HG02642 (cell line): Measurements from ENCODE around the gene CRYBG2.
"Not testable (repeated sequence)": the region's sequence is repeated elsewhere in the genome, so short reads cannot be mapped to it uniquely, and the experiment has no call there.

ENCODE experiments used
- ATAC-seq: cut with Tn5 transposase; IDR thresholded peaks from one replicate; pipeline ENCODE4 v1.9.1; 2021; ENCODE audit warnings: mild to moderate bottlenecking; ENCODE audit not compliant: unreplicated experiment, poor library complexity

Gene CRYBG2, protein sequence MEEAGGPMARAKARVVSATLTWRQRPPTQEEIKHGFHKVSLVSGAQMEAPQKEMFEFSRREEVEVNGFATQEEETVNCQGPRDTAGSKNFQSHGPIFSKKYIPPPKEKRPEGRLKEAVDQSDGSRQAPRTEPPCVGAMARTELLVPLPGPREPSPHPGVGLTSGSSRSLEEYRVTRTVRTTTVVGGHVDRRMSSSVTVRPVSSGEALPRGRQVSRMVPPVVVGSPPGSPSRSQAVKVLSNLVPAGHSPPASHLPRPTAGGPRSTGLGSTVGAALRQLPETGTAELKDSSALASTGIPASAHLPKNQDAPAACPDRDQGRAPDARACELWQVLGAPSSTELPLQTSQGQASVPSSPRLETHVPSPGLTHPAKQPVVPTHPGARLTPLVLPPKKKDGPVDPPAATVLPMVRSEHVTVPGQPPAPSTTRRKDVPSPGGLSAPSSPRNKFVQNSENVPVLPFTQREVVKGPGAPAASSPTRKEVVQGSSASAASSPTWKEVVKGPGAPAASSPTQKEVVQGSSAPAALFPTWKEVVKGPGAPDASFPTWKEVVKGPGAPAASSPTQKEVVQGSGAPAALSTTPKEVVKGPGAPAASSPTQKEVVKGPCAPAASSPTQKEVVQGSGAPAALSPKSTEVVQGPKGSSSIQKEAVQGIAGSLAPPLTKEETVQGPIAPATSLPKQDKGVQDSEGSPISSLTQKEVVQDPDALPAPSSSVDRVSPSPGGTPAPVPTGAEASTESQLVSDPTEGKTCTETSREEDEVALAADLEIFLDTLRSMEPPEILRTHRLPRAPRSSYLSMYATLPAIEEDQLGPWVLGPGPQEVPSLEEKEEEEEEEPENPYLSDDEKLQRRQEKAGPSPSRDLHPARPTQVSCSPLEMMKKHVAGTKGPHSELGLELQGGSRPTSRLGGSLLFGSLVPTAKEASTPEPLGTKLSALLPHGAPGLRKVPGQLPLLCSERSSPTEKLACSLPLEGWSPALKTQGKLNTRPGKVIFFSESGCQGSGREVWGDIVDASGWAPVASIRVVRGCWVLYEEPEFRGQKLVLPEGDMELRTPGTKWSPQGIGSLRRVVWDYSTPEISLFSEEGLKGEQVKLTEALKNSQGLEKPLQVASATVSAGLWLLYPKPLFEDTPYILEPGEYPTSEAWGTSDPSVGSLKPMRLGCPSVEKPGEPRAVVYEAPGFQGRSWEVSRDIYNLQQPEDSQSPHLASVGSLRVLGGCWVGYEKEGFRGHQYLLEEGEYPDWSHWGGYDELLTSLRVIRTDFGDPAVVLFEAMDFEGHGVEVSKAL (N-terminal part only)

DNA sequence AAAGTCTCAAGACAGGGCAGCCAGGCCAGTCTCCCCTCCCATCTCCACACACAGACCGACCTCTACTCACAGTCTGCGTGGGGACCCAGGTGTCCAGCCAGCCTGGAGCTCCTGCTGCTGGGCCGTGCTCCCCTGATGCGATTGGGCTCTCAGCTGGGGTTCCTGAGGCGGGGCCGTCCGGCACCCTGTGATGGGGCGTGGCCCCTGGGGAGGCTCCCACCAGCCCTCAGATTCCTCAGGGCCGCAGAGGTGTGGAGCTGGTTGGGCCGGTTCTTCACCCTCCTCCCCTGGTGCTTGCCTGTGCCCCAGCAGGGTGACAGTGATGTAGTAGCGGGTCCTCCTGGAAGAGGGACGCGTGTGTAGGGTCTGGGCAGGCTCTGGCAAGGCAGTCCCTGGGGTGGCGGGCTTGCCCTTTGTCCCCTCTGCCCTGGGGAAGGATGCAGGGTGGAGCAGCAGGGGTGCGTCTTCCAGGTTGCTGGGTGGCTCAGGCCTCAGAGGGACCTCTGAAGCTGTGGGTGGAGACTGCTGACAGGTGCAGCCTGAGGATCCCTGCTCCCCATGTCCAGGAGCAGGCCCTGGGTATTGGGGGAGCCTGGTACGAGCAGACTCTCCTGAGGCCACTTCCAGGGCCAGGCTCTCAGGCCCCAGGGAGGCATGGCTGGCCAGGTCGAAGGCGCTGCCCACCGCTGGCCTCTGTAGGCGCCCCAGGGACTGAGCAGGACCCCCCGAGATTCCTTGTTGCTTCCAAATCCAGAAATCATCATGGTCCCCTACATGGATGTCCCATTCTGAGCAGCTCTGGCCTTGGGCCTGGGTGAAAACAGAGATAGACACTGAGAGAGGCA lies at the start of gene CRYBG2:
Gene CRYBG2 (minus strand): TSS at position 155 of the 845 bp plus-strand sequence. CDS start 7,473 bp downstream, outside the sequence.
- no peak for ATAC-seq

GRCh38 chr1:26403656-26404055 lies 49.7 kb upstream of the CRYBG2 start:
- no peak for ATAC-seq

DNA sequence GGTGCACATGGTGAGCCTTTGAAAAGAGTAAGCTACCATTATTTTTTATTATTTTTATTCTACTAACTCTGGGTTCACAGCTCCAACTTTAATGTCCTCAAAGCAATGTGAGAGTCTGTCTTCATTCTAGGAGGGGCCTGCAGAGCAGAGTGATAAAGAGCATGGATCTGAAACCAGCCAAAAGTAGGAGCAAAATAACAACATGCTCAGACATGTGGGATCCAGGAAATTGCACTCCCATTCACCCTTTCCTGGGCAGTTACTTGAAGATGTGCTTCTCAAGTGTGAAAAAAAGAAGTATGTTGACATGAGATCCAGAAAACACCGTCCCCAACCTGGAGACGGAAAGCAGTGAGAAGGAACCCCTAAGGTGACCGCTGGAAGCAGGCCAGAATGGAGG lies 48.0 kb upstream of the CRYBG2 start:
- no peak for ATAC-seq

DNA sequence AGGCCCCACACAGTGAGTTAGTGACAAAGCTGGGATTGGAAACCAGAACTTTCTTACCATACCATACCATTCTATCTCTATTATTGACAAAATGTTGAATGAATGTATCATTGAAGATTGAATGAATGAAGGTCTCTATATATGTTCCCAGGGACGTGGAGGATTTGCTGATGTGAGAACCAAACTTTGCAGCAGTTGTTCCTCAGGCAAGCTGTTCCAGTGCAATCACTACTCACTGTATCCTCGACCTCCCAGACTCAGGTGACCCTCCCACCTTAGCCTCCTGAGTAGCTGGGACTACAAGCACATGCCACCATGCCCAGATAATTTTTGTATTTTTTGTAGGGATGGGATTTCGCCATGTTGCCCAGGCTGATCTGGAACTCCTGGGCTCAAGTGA lies 45.1 kb upstream of the CRYBG2 start:
- ATAC-seq: no peak

- ATAC-seq: no peak
These were observed 41.8 kb upstream of the CRYBG2 start for GRCh38 chr1:26395754-26396153.

- ATAC-seq: no peak
These were observed 37.5 kb upstream of the CRYBG2 start for GRCh38 chr1:26391450-26391849.

DNA sequence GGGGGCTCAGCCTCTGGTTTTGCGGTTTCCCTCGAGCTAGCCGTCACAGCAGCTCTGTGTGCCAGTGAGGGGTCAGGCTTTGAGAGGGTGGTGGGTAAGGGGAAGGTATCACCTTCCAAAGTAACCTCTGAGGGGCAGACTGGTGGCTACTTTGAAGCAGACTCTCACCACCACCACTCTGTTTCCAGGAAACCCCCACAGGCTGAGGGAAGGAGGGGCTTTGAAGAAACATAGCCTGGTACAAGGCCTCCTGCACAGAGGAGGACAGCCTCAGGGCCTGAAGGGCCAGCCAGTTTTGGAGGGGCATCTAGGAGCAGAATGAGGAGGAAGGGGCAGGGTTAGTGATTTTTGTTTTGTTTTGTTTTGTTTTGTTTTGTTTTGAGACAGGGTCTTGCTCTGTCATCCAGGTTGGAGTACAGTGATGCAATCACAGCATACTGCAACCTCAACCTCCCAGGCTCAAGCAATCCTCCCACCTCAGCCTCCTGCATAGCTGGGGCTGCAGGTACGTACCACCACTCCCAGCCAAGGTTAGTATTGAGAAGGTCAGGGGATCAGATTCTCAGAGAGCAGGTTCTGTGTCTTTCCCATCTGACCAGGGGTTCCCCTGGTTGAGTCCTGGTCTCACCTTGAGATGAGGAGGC lies 35.8 kb upstream of the CRYBG2 start:
- no peak for ATAC-seq

DNA sequence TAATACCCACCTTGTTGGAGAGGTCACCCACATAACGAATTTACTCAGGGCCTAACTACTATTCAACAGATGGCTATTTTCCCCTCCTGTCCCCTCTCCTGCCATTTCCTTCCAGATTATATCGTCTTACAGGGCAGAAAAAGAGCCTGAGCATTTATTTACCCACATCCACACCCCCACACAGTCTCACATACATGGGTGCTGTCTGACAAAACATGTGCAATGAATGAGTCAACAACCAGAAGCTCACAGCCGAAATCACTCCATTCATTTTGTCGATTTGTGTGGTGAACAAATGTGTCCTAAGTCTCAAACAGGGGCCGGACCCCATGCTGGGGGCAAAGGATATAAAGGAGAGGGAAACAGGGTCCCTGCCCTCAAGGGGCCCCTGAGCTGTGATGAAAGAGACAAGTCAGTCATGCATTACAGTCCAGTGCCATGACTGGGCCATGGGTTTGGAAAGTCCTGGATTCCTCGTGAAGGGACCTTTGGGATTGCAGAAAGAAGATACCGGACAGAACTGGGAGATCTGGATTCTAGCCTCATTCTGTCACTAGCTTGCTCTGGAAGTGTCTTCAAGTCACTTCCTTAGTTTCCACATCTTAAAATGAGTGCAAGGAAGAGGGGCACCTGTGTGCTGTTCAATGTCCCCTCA lies 35.0 kb upstream of the CRYBG2 start:
- ATAC-seq: no peak

GRCh38 chr1:26387447-26387846 lies 33.5 kb upstream of the CRYBG2 start:
- ATAC-seq: no peak

DNA sequence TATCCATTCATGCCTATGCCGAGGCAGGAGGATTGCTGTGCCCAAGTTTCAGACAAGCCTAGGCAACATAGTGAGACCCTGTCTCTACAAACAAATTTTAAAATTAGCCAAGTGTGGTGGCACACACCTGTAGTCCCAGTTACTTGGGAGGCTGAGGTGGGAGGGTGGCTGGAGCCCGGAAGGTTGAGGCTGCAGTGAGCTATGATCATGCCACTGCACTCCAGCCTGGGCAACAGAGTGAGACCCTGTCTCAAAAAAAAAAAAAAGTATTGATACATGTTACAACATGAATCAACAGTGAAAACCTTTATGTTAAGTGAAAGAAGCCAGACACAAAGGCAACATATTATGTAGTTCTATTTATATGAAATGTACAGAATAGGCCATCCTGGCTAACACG lies 31.1 kb upstream of the CRYBG2 start:
- not testable (repeated sequence) for ATAC-seq

DNA sequence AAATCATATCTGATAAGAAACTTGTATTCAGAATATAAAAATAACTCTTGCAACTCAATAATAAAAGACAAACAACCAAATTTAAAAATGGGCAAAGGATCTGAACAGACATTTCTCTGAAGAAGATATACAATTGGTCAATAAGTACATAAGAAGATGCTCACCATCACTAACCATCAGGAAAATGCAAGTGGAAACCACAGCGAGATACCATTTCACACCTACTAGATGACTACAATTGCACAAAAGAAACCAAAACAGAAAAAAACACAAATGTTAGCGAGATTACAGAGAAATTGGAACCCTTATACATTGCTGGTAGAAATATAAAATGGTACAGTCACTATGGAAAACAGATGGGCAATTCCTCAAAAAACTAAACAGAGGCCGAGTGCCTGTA lies 30.1 kb upstream of the CRYBG2 start:
- no peak for ATAC-seq

DNA sequence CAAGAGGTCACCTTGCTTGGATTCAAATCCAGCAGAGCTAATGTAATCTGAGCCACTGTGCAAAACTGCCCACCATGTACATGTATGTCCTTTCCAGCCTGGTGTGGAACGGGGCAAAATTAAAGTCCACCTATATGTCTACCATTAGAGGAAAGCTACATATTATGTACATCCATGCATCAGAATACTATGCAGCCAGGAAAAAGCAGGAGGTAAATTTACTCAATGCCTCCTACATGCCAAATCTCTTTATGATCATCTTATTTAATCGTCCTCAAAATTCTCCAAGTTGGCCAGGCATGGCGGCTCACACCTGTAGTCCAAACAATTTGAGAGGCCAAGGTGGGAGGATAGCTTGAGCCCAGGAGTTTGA lies 24.9 kb upstream of the CRYBG2 start:
- no peak for ATAC-seq

- ATAC-seq: peak; percentile 63
These were observed 24.4 kb upstream of the CRYBG2 start for GRCh38 chr1:26378088-26378878.

- no peak for ATAC-seq
These were observed 22.1 kb upstream of the CRYBG2 start for GRCh38 chr1:26376050-26376449.

- no peak for ATAC-seq
These were observed 21.2 kb upstream of the CRYBG2 start for GRCh38 chr1:26375081-26375480.

GRCh38 chr1:26374361-26374760 lies 20.4 kb upstream of the CRYBG2 start:
- ATAC-seq: not testable (repeated sequence)

GRCh38 chr1:26373789-26374188 lies 19.9 kb upstream of the CRYBG2 start:
- no peak for ATAC-seq

DNA sequence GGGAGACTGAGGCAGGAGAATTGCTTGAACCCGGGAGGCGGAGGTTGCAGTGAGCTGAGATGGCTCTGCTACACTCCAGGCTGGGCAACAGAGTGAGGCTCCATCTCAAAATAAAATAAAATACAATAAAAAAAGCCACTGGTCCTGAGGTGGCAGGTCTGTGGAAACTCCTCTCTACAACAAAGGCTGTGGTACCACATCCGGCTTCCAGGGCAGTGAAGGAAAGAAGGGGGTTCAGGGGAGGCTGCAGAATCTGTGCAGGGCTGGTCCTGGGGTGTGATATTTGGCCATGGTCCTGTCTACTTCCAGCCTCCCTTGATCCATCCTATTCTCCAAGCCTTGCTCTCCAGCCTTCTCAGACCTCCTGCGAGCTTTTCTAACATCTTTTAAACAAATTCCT lies 19.4 kb upstream of the CRYBG2 start:
- no peak for ATAC-seq
